ENCODE measurements around the gene SRRM2.
"Not testable (repeated sequence)": the region's sequence is repeated elsewhere in the genome, so short reads cannot be mapped to it uniquely, and the experiment has no call there.

The SRRM2 gene

GRCh38 chr16:2715064-2715463 lies 37.4 kb upstream of the SRRM2 start:
- no peak for DNase-seq (ENCODE audit: low read depth)

DNA sequence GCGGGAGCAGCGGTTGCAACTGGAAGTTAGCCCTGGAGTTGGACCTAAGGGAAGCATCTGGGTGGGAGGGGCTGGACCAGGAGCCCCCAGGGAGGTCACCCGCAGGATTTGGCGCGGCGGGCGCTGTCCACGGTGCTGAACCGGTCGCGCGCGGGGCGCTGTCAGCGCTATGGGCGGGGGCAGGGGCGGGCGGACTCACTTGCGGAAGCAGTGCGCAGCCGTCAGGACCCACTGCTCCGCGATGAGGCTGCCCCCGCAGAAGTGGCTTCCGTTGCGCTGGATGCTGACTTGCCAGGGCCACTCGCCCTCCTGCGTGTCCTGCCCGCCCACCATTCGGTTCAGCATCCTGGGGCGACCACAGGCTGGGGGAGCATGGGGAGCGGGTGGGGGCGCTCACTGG lies 36.9 kb upstream of the SRRM2 start:
- peak; percentile 79 for DNase-seq (ENCODE audit: low read depth)

GRCh38 chr16:2715966-2716885 lies 36.2 kb upstream of the SRRM2 start:
- no peak for DNase-seq (ENCODE audit: low read depth)

DNA sequence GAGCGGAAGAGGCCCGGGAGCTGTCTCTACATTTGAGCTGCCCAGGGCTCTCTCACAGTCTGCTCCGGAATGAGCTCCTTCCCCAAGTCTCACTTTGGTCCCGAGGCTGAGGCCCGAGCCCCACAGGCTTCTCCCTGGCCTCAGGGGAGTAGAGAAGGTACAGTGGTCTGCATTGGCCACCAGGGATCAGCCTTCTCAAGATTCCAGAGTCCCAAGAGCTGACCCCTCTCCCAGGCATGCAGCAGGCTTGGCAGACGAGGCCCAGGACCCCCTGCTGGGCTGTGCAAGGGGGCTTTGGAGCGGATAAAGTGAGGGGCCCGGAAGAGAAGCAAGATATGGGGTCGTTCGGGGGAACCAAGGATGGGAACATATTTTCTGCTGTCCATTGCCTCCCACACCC lies 35.5 kb upstream of the SRRM2 start:
- no peak for DNase-seq (ENCODE audit: low read depth)

- DNase-seq (ENCODE audit: low read depth), result no peak
Measured at GRCh38 chr16:2717383-2718263, 34.8 kb upstream of the SRRM2 start.

DNA sequence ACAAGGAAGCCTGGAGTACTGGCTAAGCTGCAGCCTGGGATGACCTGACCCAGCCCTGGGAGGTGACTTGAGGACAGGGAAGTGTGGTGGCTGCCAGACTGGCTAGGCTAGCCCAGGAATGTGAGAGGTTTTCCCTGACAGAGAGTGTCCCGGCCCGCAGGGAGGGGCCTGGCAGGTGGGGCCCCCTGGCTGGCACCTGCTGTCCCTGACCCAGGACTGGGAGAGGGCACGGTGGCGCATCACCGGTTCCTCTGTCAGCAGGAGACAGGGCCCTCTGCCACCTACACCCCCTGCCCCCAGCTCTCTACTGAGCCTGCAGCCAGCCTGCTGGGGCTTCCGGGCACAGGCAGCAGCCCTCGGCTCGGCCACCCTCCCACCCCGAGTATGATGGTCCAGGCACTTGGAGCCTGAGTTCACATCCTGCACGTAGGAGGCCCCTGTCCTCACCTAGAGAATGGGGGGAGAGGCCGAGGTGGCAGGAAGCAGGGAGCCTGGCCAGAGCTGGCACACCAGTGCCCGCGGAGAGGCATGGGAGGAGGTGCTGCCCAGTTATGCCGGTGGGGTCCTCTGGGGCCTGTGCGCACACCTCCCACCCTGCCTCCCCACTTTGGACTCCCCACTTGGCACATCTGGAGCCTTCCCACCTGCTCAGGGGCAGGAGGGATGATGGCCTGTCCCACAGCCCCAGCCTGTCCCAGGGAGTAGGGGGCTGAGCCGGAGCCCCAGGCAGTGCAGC lies 32.9 kb upstream of the SRRM2 start:
- DNase-seq (ENCODE audit: low read depth), result no peak

- no peak for DNase-seq (ENCODE audit: low read depth)
Measured at GRCh38 chr16:2720064-2720457, 32.4 kb upstream of the SRRM2 start, which contains the start of gene PRSS27. PRSS27 (minus strand) TSS chr16:2720224; CDS start chr16:2720160, 64 bp downstream.

- peak; percentile 75 for DNase-seq (ENCODE audit: low read depth)
Measured at GRCh38 chr16:2720719-2721633, 31.5 kb upstream of the SRRM2 start.

DNA sequence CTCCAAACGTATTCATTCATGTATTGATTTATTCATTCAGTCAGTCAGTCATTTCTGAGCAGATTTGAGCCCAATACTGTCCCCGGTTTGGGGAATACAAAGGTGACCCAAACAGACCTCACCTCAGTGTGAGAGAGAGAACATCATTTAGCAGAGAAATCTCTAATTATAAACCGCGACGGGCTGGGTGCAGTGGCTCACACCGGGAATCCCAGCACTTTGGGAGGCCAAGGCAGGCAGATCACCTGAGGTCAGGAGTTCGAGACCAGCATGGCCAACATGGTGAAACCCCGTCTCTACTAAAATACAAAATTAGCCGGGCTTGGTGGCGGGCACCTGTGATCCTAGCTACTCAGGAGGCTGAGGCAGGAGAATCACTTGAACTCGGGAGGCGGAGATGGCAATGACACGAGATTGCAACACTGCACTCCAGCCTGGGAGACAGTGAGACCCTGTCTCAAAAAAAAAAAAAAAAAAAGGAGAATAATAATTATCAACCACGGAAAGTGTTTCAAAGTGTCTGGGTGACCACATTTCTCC lies 30.7 kb upstream of the SRRM2 start:
- DNase-seq (ENCODE audit: low read depth), result not testable (repeated sequence)

DNA sequence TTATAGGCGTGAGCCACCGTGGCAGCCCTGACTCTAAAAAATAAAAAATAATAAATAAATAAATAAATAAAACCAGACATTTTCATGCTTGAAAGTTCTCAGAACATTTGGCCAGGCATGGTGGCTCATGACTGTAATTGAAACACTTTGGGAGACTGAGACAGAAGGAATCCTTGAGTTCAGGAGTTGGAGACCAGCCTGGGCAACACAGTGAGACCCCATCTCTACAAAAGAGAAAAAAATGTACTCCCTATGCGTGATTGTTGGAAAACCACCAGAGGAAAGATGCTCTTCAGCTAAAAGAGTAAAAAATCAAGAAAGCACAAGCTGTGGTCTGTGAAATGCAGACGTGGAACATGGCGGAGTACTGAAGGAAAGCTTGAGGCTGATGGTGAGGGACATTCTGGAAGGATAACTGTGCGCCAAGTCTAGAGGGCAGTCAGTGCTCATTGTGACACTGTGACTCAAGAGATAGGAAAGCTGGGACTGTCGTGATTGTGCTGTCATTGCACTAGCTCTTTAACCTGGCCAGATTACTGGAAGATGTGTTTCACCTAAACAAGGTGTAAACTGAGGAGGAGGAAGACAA lies 28.3 kb upstream of the SRRM2 start:
- no peak for DNase-seq (ENCODE audit: low read depth)

- no peak for DNase-seq (ENCODE audit: low read depth)
Measured at GRCh38 chr16:2724816-2725348, 27.6 kb upstream of the SRRM2 start.

- no peak for DNase-seq (ENCODE audit: low read depth)
Measured at GRCh38 chr16:2726923-2727322, 25.5 kb upstream of the SRRM2 start.

DNA sequence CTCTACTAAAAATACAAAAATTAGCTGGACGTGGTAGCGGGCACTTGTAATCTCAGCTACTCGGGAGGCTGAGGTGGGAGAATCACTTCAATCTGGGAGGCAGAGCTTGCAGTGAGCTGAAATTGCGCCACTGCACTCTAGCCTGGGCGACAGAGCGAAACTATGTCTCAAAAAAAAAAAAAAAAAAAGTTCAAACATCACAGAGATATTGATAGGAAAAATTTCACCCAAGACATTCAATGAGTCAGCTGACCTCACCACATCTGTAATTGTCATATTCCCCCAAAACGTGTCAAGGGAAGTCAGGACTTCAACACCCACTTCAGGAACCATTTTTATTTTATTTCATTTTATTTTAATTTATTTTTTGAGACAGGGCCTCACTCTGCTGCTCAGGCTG lies 24.4 kb upstream of the SRRM2 start:
- no peak for DNase-seq (ENCODE audit: low read depth)

GRCh38 chr16:2734844-2735515 lies 17.5 kb upstream of the SRRM2 start:
- no peak for DNase-seq (ENCODE audit: low read depth)

- no peak for DNase-seq (ENCODE audit: low read depth)
Measured at GRCh38 chr16:2736476-2737237, 15.8 kb upstream of the SRRM2 start.

DNA sequence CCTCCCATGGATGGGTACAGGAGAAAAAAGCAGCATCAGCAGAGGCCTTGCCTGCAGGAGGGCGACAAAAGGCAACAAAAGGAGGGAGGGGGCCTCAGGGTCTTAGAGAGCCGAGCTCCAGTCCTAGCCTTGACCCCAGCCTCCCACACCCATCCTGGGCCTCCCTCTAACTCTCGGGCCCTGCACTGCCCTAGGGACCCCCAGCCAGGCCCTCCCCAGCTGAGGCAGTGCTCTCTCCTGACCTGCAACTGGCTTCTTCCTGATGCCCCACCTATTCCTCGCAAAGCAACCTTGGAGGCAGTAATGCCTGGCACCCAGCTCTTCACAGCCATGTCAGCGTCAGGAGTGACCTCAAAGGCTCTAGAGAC lies 15.2 kb upstream of the SRRM2 start:
- DNase-seq (ENCODE audit: low read depth), result no peak

DNA sequence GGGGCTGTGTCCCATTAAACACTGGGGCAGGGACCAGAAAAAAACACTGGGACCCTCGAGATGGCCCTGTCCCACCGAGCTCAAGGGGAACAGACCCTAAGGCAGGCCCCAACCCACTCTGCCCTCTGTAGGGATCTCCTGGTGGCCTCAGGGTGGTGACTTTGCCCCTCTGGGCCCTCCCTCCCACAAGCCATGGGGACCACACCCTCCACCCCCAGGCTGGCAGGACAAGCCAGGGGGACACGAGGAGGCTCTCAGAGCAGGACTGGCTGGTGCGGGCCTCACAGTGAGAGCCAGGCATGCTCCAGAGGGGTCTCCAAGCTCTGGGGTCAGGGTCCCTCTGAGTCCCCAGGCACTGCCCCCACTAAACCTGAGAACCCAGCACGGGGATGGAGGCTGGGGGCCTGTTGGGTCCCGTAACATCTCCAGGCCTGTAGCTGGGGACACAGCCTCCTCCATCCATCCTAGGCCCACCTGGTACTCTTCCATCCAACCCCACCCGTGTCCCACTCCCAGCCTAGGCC lies 14.5 kb upstream of the SRRM2 start:
- DNase-seq (ENCODE audit: low read depth), result no peak

DNA sequence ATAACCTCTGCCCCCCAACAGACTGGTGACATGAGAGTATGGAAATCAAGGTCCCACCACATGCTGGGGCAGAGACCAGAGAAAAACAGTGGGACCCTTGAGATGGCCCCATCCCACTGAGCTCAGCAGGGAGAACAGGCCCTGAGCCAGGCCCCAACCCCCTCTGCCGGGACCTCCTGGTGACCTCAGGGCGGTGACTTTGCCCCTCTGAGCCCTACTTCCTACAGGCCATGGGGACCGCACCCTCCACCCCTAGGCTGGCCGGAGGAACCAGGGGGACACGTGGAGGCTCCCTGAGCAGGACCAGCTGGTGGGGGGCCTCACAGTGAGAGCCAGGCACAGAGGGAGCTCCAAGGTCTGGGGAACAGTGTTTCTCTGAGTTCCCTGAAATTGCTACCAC lies 13.8 kb upstream of the SRRM2 start:
- DNase-seq (ENCODE audit: low read depth), result no peak
